Gastrocnemius medialis (tissue), 4 donors: ENCODE results near the gene MIB1. TPM values are rescaled to one million over a fixed set of nuclear protein-coding genes. Genes with fewer than 3 reads are reported as not detected.
"Not testable (repeated sequence)": the region's sequence is repeated elsewhere in the genome, so short reads cannot be mapped to it uniquely, and the experiment has no call there.

Experiments used
- ATAC-seq, 2 donors: fragments of 150-250 bp; one replicate each; pipeline ENCODE4 v1.9.1; 2016
- DNase-seq, 2 donors: peaks; one replicate each; pipeline ENCODE4 v3.0.0-alpha.2; 2019
- H3K27ac ChIP-seq, 4 donors: fragments of 200-600 bp; sonication (generic); 1 replicate in 1 of 4; 2 replicates in 3 of 4; pipeline ENCODE4 v1.5.1; 2016 to 2018; ENCODE audit warnings: mild to moderate bottlenecking in 2 of 4, moderate library complexity in 1 of 4
- H3K27me3 ChIP-seq, 3 donors: fragments of 200-600 bp; sonication (generic) in 2 of 3; 1 replicate in 1 of 3; 2 replicates in 2 of 3; pipeline versions ENCODE4 v1.5.1 to v1.6.0; 2016 to 2019; ENCODE audit warnings: mild to moderate bottlenecking in 1 of 3, moderate library complexity in 1 of 3
- H3K36me3 ChIP-seq, 2 donors: fragments of 200-600 bp; sonication (generic) in 1 of 2; one replicate each; pipeline ENCODE4 v1.5.1; 2017 to 2018
- H3K4me1 ChIP-seq, 2 donors: fragments of 200-600 bp; sonication (generic) in 1 of 2; one replicate each; pipeline ENCODE4 v1.5.1; 2016 to 2017; ENCODE audit warnings: mild to moderate bottlenecking in 2 of 2
- H3K4me3 ChIP-seq, 4 donors: fragments of 200-600 bp; sonication (generic) in 3 of 4; 1 replicate in 1 of 4; 2 replicates in 3 of 4; pipeline ENCODE4 v1.5.1; 2016 to 2019; ENCODE audit warnings: mild to moderate bottlenecking in 2 of 4
- H3K9me3 ChIP-seq, 3 donors: fragments of 200-600 bp; sonication (generic) in 2 of 3; 1 replicate in 1 of 3; 2 replicates in 2 of 3; pipeline ENCODE4 v1.5.1; 2016 to 2019
- POLR2A ChIP-seq, 2 donors: fragments of 450-650 bp; IDR thresholded peaks; one replicate each; pipeline ENCODE4 v1.6.1; 2017; ENCODE audit warnings: antibody characterized with exemption in 2 of 2, mild to moderate bottlenecking in 2 of 2, moderate library complexity in 2 of 2
- in situ Hi-C, 4 donors: fragments of 200-750 bp; cut with MboI; loops; one replicate each; pipeline versions ENCODE4 v1.15.0 to v1.8.0; 2017; ENCODE audit warnings: low sequenced_read_pairs in 4 of 4
- intact Hi-C: fragments of 100-400 bp; cut with DNase I; formaldehyde crosslinking; loops from one replicate; pipeline ENCODE4 v1.15.1; 2023; ENCODE audit warnings: low total_unique reads
- total RNA-seq, 4 donors: library from RNA; depleted of rRNA; stranded (reverse); fragments of >200 nt; gene quantifications; one replicate each; pipeline versions ENCODE4 v1.1.0 to v1.2.3, GENCODE V29; 2016
- TF ChIP-seq, protein P1 (sequence below), 5 experiments: fragments of 450-650 bp in 3 of 5; fragments of 200-600 bp in 2 of 5; sonication (generic) in 2 of 5; IDR thresholded peaks in 4 of 5; conservative IDR thresholded peaks in 1 of 5; 1 replicate in 4 of 5; 2 replicates in 1 of 5; pipeline ENCODE4 v1.5.1; 2016 to 2019; ENCODE audit warnings: antibody characterized with exemption in 5 of 5, mild to moderate bottlenecking in 3 of 5, moderate library complexity in 3 of 5

The MIB1 gene
- total RNA-seq, 4 donors from 2014 or later, result 16.4 to 22.3 (median 21.6) TPM

DNA sequence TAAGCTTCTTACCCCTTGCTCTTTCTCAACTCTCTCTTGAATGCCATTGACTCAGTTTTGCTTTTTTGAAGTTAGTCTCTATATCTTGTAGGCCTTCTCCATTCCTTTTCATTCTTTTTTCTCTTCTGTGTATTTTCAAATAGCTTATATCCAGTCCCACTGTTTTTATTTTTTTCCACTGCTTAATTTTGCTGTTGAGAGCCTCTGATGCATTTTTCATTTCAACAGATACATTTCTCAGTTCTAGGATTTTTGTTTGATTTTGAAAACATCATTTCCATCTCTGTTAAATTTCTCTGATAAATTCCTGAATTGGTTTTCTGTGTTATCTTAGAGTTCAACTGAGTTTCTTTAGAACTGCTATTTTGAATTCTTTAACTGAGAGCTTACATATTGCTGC, 45.9 kb downstream of the MIB1 start:
- intact Hi-C loops, result loop anchor here (10.0 kb wide), 1 partner anchor 58 kb away; no protein-coding TSS in a partner anchor
- ATAC-seq, result no peak
- H3K36me3 ChIP-seq, result peaks cover 9 to 38% of the 10 kb centered on the region in 2 donors

DNA sequence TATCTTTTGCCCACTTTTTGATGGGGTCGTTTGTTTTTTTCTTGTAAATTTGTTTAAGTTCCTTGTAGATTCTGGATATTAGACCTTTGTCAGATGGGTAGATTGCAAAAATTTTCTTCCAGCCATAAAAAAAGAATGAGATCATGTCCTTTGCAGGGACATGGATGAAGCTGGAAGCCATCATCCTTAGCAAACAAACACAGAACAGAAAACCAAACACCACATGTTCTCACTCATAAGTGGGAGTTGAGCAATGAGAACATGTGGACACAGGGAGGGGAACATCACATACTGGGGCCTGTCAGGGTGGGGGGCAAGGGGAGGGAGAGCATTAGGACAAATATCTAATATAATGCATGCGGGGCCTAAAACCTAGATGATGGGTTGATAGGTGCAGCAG, 55.5 kb downstream of the MIB1 start:
- H3K4me3 ChIP-seq, H3K27me3 ChIP-seq, DNase-seq, ATAC-seq, H3K36me3 ChIP-seq, intact Hi-C loops, H3K9me3 ChIP-seq, in situ Hi-C loops: not testable (repeated sequence)
- Histone ChIP-seq H3K4me1 (peaks cover 28 to 40% of the 10 kb centered on the region in 2 donors), H3K27ac (peak overlapping the region in 1 of 4 donors; percentile 3)

More for the DNA sequence above, 45.9 kb downstream of the MIB1 start:
- no peak for TF ChIP-seq POLR2A (IDR thresholded peaks at IDR 0.05)
- TF ChIP-seq, protein P1, sequence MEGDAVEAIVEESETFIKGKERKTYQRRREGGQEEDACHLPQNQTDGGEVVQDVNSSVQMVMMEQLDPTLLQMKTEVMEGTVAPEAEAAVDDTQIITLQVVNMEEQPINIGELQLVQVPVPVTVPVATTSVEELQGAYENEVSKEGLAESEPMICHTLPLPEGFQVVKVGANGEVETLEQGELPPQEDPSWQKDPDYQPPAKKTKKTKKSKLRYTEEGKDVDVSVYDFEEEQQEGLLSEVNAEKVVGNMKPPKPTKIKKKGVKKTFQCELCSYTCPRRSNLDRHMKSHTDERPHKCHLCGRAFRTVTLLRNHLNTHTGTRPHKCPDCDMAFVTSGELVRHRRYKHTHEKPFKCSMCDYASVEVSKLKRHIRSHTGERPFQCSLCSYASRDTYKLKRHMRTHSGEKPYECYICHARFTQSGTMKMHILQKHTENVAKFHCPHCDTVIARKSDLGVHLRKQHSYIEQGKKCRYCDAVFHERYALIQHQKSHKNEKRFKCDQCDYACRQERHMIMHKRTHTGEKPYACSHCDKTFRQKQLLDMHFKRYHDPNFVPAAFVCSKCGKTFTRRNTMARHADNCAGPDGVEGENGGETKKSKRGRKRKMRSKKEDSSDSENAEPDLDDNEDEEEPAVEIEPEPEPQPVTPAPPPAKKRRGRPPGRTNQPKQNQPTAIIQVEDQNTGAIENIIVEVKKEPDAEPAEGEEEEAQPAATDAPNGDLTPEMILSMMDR (IDR thresholded peaks at IDR 0.05 in 4 of 5, conservative IDR thresholded peaks at IDR 0.05 in 1 of 5), result no peak
- Histone ChIP-seq H3K4me3 (no peak overlapping the region), H3K9me3 (peaks cover 0 to 4% (median 0%) of the 10 kb centered on the region in 3 donors), H3K27ac (no peak overlapping the region), H3K4me1 (no peaks in the 10 kb centered on the region), H3K27me3 (no peaks in the 10 kb centered on the region)
- in situ Hi-C loops, result no loop called here
- no peak for DNase-seq

DNA sequence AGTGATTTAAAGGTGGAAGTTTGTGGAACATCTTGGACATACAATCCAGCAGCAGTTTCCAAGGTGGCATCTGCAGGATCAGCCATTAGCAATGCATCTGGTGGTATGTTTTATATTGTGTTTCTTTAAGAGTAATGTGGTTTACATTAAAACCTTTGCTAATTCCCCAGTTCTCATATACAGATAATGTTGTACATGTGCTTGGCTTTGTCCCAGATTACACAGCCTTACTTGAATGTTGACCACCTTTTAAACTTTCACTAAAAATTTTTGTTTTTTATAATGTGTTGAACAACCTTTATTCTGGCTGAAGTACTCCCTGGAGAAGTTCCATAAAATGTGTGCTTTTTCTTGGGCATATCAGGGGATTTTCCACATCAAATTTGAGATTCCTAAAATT, 57.5 kb downstream of the MIB1 start:
- peaks cover 28 to 40% of the 10 kb centered on the region in 2 donors for H3K4me1 ChIP-seq
- TF ChIP-seq, protein P1 (IDR thresholded peaks at IDR 0.05 in 4 of 5, conservative IDR thresholded peaks at IDR 0.05 in 1 of 5), result no peak
- no peak for TF ChIP-seq POLR2A (IDR thresholded peaks at IDR 0.05)
- H3K36me3 ChIP-seq, result no peaks in the 10 kb centered on the region
- no peak for ATAC-seq
- DNase-seq, result no peak
- in situ Hi-C loops (no loop called here), intact Hi-C loops (no loop called here)
- no peaks in the 10 kb centered on the region for H3K9me3 ChIP-seq
- peak overlapping the region; percentile 45 to 74 (median 57) for H3K27ac ChIP-seq
- no peak overlapping the region for H3K4me3 ChIP-seq
- no peaks in the 10 kb centered on the region for H3K27me3 ChIP-seq

DNA sequence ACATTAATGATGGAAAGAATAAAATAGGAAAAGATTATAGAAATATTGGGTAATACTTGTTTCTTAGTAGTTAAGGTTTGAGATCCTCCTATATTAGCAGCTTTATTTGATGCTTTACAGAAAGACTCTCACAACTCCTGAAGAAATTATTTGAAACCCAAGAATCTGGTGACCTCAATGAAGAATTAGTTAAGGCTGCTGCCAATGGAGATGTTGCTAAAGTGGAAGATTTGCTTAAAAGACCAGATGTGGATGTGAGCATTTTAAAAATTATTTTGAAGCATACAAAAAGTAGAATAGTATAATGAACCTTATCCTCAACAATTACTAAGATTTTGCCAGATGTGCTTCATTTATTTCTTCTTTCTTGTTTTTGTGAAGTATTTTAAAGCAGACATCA, 59.1 kb downstream of the MIB1 start:
- no peaks in the 10 kb centered on the region for H3K9me3 ChIP-seq
- peak overlapping the region in 1 of 4 donors; percentile 74 for H3K27ac ChIP-seq
- in situ Hi-C loops (loop anchor here in 1 of 4 donors (25.0 kb wide), 1 partner anchor 312 kb away; no protein-coding TSS in a partner anchor), intact Hi-C loops (loop anchor here (10.0 kb wide), 1 partner anchor 55 kb away; no protein-coding TSS in a partner anchor)
- peaks cover 28 to 40% of the 10 kb centered on the region in 2 donors for H3K4me1 ChIP-seq
- DNase-seq, result no peak
- ATAC-seq, result no peak
- H3K4me3 ChIP-seq, result no peak overlapping the region
- H3K27me3 ChIP-seq, result no peaks in the 10 kb centered on the region
- no peak for TF ChIP-seq POLR2A (IDR thresholded peaks at IDR 0.05)
- TF ChIP-seq, protein P1 (IDR thresholded peaks at IDR 0.05 in 4 of 5, conservative IDR thresholded peaks at IDR 0.05 in 1 of 5), result no peak
- H3K36me3 ChIP-seq, result peaks cover 0 to 12% of the 10 kb centered on the region in 2 donors

DNA sequence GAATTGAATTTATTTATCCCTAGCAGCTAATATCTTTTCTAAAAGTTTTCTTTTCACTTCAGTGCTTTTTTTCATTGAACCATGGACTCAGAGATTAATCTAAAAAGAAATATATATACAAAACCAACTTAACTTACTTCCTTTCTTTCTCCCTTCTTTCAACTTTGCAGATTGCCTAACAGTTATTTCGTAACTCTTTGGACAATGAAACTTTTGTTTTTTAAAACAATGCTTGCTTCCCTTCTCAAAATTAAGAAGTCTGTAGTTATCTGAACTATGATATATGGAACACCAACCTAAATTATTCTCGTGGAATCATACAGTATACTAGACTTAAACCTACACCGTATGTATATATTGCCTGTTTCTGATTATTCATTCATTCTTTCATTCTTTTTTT, 62.9 kb downstream of the MIB1 start:
- peaks cover 18 to 22% of the 10 kb centered on the region in 2 donors for H3K4me1 ChIP-seq
- no peaks in the 10 kb centered on the region for H3K9me3 ChIP-seq
- H3K4me3 ChIP-seq, result no peak overlapping the region
- no peak overlapping the region for H3K27ac ChIP-seq
- ATAC-seq (no peak), DNase-seq (no peak)
- intact Hi-C loops, result loop anchor here (10.0 kb wide), 1 partner anchor 51 kb away; no protein-coding TSS in a partner anchor
- no peaks in the 10 kb centered on the region for H3K27me3 ChIP-seq
- TF ChIP-seq, protein P1 (IDR thresholded peaks at IDR 0.05 in 4 of 5, conservative IDR thresholded peaks at IDR 0.05 in 1 of 5), result no peak
- no peak for TF ChIP-seq POLR2A (IDR thresholded peaks at IDR 0.05)
- in situ Hi-C loops, result loop anchor here in 1 of 4 donors (25.0 kb wide), 1 partner anchor 316 kb away; no protein-coding TSS in a partner anchor
- H3K36me3 ChIP-seq, result peaks cover 0 to 26% of the 10 kb centered on the region in 2 donors
